Calu3 (cell line): Measurements from ENCODE around the gene PDE9A. TPM values are rescaled to one million over a fixed set of nuclear protein-coding genes. Genes with fewer than 3 reads are reported as not detected.

Experiments used
- BruUV-seq: library from RNA; stranded (reverse); fragments of 400-500 nt; replicated peaks from 2 replicates; lab custom pipeline; 2021; lab: Mats Ljungman, UMichigan
- CTCF ChIA-PET: fragments of 300-600 bp; sonication (Branson Sonifier 250); formaldehyde crosslinking; loops from one replicate; lab custom pipeline; 2022; ENCODE audit warnings: antibody characterized with exemption; lab: Charles Lee
- DNase-seq: peaks from one replicate; pipeline ENCODE4 v3.0.0; 2022
- H3K27ac Mint-ChIP-seq: one replicate; pipeline ENCODE4 v1.8.0; 2022; ENCODE audit warnings: mixed read lengths; ENCODE audit not compliant: unreplicated experiment
- H3K27me3 Mint-ChIP-seq: one replicate; pipeline ENCODE4 v1.8.0; 2022; ENCODE audit warnings: mixed read lengths; ENCODE audit not compliant: unreplicated experiment
- H3K36me3 Mint-ChIP-seq: one replicate; pipeline ENCODE4 v1.8.0; 2022; ENCODE audit warnings: mild to moderate bottlenecking, moderate library complexity, mixed read lengths; ENCODE audit not compliant: insufficient read depth, unreplicated experiment
- H3K4me1 Mint-ChIP-seq: one replicate; pipeline ENCODE4 v1.8.0; 2022; ENCODE audit warnings: mild to moderate bottlenecking, low read depth, mixed read lengths; ENCODE audit not compliant: unreplicated experiment
- H3K4me3 Mint-ChIP-seq: one replicate; pipeline ENCODE4 v1.8.0; 2022; ENCODE audit warnings: mild to moderate bottlenecking, low read depth, moderate library complexity, mixed read lengths; ENCODE audit not compliant: unreplicated experiment
- H3K9me3 Mint-ChIP-seq: one replicate; pipeline ENCODE4 v1.8.0; 2022; ENCODE audit warnings: low read depth, mixed read lengths; ENCODE audit not compliant: unreplicated experiment
- intact Hi-C: fragments of 100-400 bp; cut with micrococcal nuclease; formaldehyde crosslinking; loops from one replicate; pipeline ENCODE4 v1.10.0; 2022; ENCODE audit not compliant: unreplicated experiment
- total RNA-seq: library from RNA; stranded (reverse); gene quantifications from 2 replicates; pipeline ENCODE4 v1.2.3, GENCODE V29; 2022
- TF ChIP-seq, protein P1 (sequence below): fragments of 200-600 bp; IDR thresholded peaks from one replicate; pipeline ENCODE4 v1.8.0; 2022; ENCODE audit warnings: antibody characterized with exemption; ENCODE audit not compliant: unreplicated experiment

PDE9A gene
- total RNA-seq, 1 experiment from 2014 or later, result 10.9 TPM

DNA sequence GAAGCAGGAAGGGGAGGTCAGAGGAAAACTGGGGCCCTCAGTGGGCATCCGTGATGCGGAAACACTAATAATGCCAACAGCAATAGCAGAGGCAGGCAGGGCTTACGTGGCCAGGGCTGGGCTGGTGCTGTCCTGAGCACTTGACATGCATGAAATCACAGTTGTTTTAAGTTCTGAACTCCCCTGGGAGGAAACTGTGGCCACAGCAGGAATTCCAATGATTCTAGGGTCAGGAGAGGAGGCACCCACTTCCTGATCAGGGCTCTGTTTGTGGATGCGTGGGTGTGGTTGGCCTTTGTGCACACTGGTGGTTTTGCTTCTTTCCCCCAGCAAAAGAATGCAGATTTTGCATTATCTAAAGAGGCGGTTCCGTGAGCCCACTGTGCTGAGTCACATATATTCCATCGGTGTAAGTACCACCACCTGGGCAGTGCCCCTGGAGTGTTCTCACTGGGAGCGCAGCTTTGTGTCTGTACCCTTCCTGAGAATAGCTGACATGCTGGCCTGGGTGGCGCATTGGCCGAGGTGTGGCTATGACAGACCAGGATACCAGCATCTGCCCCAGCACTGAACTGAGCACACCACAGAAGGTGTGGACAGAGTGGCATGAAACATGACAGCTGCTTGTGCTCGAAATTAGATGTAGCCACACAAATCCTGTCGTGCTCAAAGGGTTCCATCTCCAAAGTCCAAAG lies 71.0 kb downstream of the PDE9A start:
- no peaks in the 10 kb centered on the region for H3K27me3 Mint-ChIP-seq
- no TSS peak for BruUV-seq

DNA sequence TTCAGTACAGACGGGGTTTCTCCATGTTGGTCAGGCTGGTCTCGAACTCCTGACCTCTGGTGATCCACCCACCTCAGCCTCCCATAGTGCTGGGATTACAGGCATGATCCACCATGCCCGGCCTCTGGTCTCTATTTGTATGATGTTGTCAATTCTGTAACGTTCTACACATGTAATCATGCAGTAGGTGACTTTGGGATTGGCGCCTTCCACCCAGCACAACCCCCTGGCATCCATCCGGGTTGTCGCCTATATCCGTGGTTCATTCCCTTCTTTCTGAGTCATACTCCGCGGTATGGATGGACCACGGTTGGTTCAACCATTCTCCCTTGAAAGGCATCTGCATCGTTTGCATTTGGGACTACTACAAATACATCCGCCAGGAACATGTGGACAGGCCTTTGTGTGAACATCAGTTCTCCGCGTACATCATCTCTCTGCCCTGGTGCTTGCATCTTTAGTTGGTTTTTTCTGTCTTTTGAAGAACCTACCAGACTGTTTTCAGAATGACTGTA lies 72.1 kb downstream of the PDE9A start:
- Mint-ChIP-seq H3K27ac (peak overlapping the region; percentile 77), H3K27me3 (no peaks in the 10 kb centered on the region), H3K36me3 (no peaks in the 10 kb centered on the region), H3K9me3 (no peaks in the 10 kb centered on the region), H3K4me3 (no peak overlapping the region), H3K4me1 (peaks cover 55% of the 10 kb centered on the region)
- intact Hi-C loops, result loop anchor here (10.0 kb wide), 1 partner anchor 69 kb away; no protein-coding TSS in a partner anchor
- CTCF ChIA-PET, result no interaction called here
- DNase-seq, result no peak
- TF ChIP-seq, protein P1, sequence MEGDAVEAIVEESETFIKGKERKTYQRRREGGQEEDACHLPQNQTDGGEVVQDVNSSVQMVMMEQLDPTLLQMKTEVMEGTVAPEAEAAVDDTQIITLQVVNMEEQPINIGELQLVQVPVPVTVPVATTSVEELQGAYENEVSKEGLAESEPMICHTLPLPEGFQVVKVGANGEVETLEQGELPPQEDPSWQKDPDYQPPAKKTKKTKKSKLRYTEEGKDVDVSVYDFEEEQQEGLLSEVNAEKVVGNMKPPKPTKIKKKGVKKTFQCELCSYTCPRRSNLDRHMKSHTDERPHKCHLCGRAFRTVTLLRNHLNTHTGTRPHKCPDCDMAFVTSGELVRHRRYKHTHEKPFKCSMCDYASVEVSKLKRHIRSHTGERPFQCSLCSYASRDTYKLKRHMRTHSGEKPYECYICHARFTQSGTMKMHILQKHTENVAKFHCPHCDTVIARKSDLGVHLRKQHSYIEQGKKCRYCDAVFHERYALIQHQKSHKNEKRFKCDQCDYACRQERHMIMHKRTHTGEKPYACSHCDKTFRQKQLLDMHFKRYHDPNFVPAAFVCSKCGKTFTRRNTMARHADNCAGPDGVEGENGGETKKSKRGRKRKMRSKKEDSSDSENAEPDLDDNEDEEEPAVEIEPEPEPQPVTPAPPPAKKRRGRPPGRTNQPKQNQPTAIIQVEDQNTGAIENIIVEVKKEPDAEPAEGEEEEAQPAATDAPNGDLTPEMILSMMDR, result no peak
- no TSS peak for BruUV-seq

More for the DNA sequence above, 71.0 kb downstream of the PDE9A start:
- Mint-ChIP-seq H3K9me3 (no peaks in the 10 kb centered on the region), H3K27ac (peak overlapping the region; percentile 77), H3K4me3 (peak overlapping the region; percentile 21), H3K4me1 (peaks cover 47% of the 10 kb centered on the region), H3K36me3 (no peaks in the 10 kb centered on the region)
- CTCF ChIA-PET, result no interaction called here
- TF ChIP-seq, protein P1, result no peak
- intact Hi-C loops, result loop anchor here (10.0 kb wide), 1 partner anchor 70 kb away; no protein-coding TSS in a partner anchor
- DNase-seq, result peak; percentile 80

DNA sequence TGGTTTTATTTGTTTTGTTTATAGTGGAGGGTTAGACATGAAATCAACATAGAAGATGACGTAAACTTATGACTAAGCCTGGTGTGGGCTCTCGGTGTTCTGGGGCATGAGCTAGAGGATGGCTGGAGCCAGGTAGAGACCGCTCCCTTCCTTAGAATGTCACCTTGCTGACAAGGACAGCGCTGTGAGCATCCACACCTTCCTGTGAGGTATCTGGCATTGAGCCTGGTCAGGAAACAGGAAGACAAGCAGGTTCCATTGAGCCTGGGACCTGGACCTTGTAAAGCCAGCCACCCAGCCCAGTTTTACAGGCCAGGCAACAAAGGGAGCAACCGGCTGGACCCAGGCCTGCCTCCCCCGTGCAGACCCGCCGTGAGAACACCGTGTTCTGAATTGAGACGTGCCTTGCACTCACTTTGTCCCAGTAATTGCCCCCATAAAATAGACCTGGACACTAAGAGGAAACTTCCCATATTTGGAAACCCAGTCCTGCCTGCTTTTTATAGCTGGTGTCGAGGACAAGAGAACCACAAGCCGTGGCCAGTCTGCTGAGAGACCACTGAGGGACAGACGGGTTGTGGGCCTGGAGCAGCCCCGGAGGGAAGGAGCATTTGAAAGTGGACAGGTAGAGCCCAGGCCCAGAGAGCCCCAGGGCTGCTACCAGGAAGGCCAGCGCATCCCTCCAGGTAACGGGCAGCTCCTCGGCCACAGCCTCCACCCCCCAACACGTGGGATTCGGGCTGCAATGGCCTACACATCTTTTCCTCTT lies 78.0 kb downstream of the PDE9A start:
- TSS peak; percentile 70 for BruUV-seq
- Mint-ChIP-seq H3K9me3 (no peaks in the 10 kb centered on the region), H3K27me3 (no peaks in the 10 kb centered on the region), H3K4me3 (no peak overlapping the region), H3K4me1 (peaks cover 60% of the 10 kb centered on the region), H3K36me3 (peaks cover 20% of the 10 kb centered on the region), H3K27ac (peak overlapping the region; percentile 91)
- TF ChIP-seq, protein P1, result no peak
- CTCF ChIA-PET, result interaction anchor here (0.5 to 1.1 kb wide), 3 partner anchors 11 to 78 kb away, joined by 3 to 5 read pairs (median 5); partner anchors contain the start of gene PDE9A
- peak; percentile 79 for DNase-seq
- intact Hi-C loops, result no loop called here

DNA sequence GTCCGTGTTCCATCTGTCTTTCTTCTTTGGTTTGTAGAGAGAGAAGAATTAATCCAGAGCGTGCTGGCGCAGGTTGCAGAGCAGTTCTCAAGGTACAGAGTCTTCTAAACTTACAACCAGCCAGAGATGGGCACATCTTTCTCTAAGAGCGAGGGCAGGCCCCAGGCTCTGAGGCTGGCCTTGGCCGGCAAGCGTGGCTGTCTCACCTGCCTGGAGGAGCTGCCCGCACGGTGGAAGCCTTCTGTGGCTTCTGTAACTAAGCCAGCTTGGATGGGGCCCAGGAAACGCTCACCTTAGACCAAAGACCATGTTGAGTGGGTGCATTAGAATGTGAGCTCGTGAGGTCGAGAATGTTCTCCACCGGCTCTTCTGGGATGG lies 78.6 kb downstream of the PDE9A start:
- intact Hi-C loops, result no loop called here
- no peaks in the 10 kb centered on the region for H3K27me3 Mint-ChIP-seq
- H3K36me3 Mint-ChIP-seq, result peaks cover 20% of the 10 kb centered on the region
- BruUV-seq, result no TSS peak
- TF ChIP-seq, protein P1, result no peak
- CTCF ChIA-PET, result no interaction called here
- no peak overlapping the region for H3K4me3 Mint-ChIP-seq
- H3K9me3 Mint-ChIP-seq, result no peaks in the 10 kb centered on the region
- H3K4me1 Mint-ChIP-seq, result peaks cover 56% of the 10 kb centered on the region
- no peak for DNase-seq
- H3K27ac Mint-ChIP-seq, result peak overlapping the region; percentile 91
